Neural cell (in vitro differentiated cells): ENCODE results near the gene TMCC2. TPM values are rescaled to one million over a fixed set of nuclear protein-coding genes. Genes with fewer than 3 reads are reported as not detected.

ENCODE experiments used
- H2AFZ ChIP-seq: fragments of 200-600, 300-800 bp; sonication (generic), shearing (Covaris generic); 2 replicates; pipeline ENCODE4 v1.6.0; 2014; ENCODE audit warnings: low read depth, mild to moderate bottlenecking, antibody characterized with exemption, low read length, moderate library complexity
- H3F3A ChIP-seq: fragments of 200-600 bp; shearing (Covaris generic); 2 replicates; pipeline ENCODE4 v1.6.1; 2016; ENCODE audit warnings: mild to moderate bottlenecking, moderate library complexity, mixed read lengths, antibody characterized with exemption, low read length; ENCODE audit not compliant: insufficient read depth, poor library complexity, severe bottlenecking
- H3K27ac ChIP-seq: fragments of 200-600, 300-800 bp; sonication (generic), shearing (Covaris generic); 2 replicates; pipeline ENCODE4 v1.5.1; 2014; ENCODE audit warnings: mild to moderate bottlenecking, low read length, moderate library complexity
- H3K27me3 ChIP-seq: fragments of 300-800, 200-600 bp; sonication (generic), shearing (Covaris generic); 2 replicates; pipeline ENCODE4 v1.6.0; 2014; ENCODE audit warnings: mild to moderate bottlenecking, low read depth, low read length, moderate library complexity; ENCODE audit not compliant: insufficient read depth
- H3K36me3 ChIP-seq: fragments of 300-800, 200-600 bp; sonication (generic), shearing (Covaris generic); 2 replicates; pipeline ENCODE4 v1.5.1; 2014; ENCODE audit warnings: mild to moderate bottlenecking, antibody characterized with exemption, low read length, moderate library complexity; ENCODE audit not compliant: insufficient read depth
- H3K4me2 ChIP-seq: fragments of 300-800, 200-600 bp; sonication (generic), shearing (Covaris generic); 2 replicates; pipeline ENCODE4 v1.6.0; 2014; ENCODE audit warnings: mild to moderate bottlenecking, low read length
- H3K4me3 ChIP-seq: fragments of 300-800, 200-600 bp; sonication (generic), shearing (Covaris generic); 2 replicates; pipeline ENCODE4 v1.5.1; 2014; ENCODE audit warnings: mild to moderate bottlenecking, low read length, moderate library complexity
- H3K79me2 ChIP-seq: fragments of 200-600 bp; shearing (Covaris generic); replicated peaks from 2 replicates; pipeline ENCODE4 v1.6.0; 2014; ENCODE audit warnings: mild to moderate bottlenecking, low read length, moderate library complexity; ENCODE audit not compliant: insufficient read depth
- H3K9ac ChIP-seq: fragments of 300-800, 200-600 bp; sonication (generic), shearing (Covaris generic); 2 replicates; pipeline ENCODE4 v1.6.1; 2016; ENCODE audit warnings: mild to moderate bottlenecking, low read length, mixed read lengths
- H3K9me2 ChIP-seq: fragments of 200-600 bp; shearing (Covaris generic); 2 replicates; pipeline ENCODE4 v1.6.1; 2016; ENCODE audit warnings: mild to moderate bottlenecking, low read length, mixed read lengths; ENCODE audit not compliant: insufficient read depth
- H3K9me3 ChIP-seq: fragments of 200-600, 300-800 bp; sonication (generic), shearing (Covaris generic); 2 replicates; pipeline ENCODE4 v1.6.1; 2016; ENCODE audit warnings: mild to moderate bottlenecking, mixed run types, low read length, moderate library complexity, mixed read lengths
- H4K20me1 ChIP-seq: fragments of 200-600 bp; shearing (Covaris generic); 2 replicates; pipeline ENCODE4 v1.6.1; 2016; ENCODE audit warnings: mild to moderate bottlenecking, mixed run types; ENCODE audit not compliant: insufficient read depth
- EP300 ChIP-seq: fragments of 450-650 bp; conservative IDR thresholded peaks from 2 replicates; pipeline ENCODE4 v1.6.1; 2014; ENCODE audit warnings: antibody characterized with exemption, mild to moderate bottlenecking, moderate library complexity; ENCODE audit not compliant: poor library complexity, severe bottlenecking
- EZH2 ChIP-seq: fragments of 200-600, 300-800 bp; shearing (Covaris generic), sonication (generic); IDR thresholded peaks from 2 replicates; pipeline ENCODE4 v1.6.1; 2014; ENCODE audit warnings: antibody characterized with exemption, low read length, borderline replicate concordance, mild to moderate bottlenecking; ENCODE audit not compliant: insufficient read depth, poor library complexity, severe bottlenecking
- MXI1 ChIP-seq: fragments of 450-650 bp; conservative IDR thresholded peaks from 2 replicates; pipeline ENCODE4 v1.6.1; 2014; ENCODE audit warnings: antibody characterized with exemption, mild to moderate bottlenecking; ENCODE audit not compliant: poor library complexity, severe bottlenecking
- POLR2AphosphoS5 ChIP-seq: IDR thresholded peaks from 2 replicates; pipeline ENCODE4 v1.6.1; 2012
- RAD21 ChIP-seq: fragments of 450-650 bp; conservative IDR thresholded peaks from 2 replicates; pipeline ENCODE4 v1.6.1; 2014; ENCODE audit warnings: antibody characterized with exemption, mild to moderate bottlenecking, moderate library complexity
- SMC3 ChIP-seq: fragments of 450-650 bp; conservative IDR thresholded peaks from 2 replicates; pipeline ENCODE4 v1.6.1; 2014; ENCODE audit warnings: antibody characterized with exemption, mild to moderate bottlenecking, moderate library complexity; ENCODE audit not compliant: poor library complexity
- TAF1 ChIP-seq: IDR thresholded peaks from 2 replicates; pipeline ENCODE4 v1.6.1; 2012; ENCODE audit warnings: low read depth
- polyA plus RNA-seq: library from polyadenylated mRNA; depleted of rRNA; stranded (reverse); fragments of >200 nt; gene quantifications from 2 replicates; pipeline ENCODE4 v1.2.3, GENCODE V29; 2014
- TF ChIP-seq, protein P1 (sequence below): fragments of 450-650 bp; IDR thresholded peaks from 2 replicates; pipeline ENCODE4 v1.5.1; 2014; ENCODE audit warnings: antibody characterized with exemption, mild to moderate bottlenecking, moderate library complexity; ENCODE audit not compliant: poor library complexity, severe bottlenecking
- TF ChIP-seq, protein P2 (sequence below): IDR thresholded peaks from 2 replicates; pipeline ENCODE4 v1.6.1; 2012; ENCODE audit warnings: borderline replicate concordance

TMCC2 gene
- polyA plus RNA-seq, 1 donor from 2014 or later: 32.2 TPM

DNA sequence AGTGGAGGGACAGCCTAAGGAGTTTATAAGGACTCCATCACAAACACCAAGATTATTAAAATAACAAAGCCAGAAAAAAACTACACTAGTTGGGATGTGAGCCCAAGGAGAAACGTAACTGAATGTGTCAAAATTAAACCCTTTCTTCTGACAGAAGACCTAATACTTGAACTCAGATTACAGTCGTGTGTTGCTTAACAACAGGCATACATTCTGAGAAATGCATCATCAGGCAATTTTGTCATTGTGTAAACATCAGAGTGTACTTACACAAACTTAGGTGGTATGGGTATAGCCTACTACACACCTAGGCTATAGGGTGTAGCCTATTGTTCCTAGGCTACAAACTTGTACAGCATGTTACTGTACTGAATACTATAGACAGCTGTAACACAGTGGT, 39.6 kb upstream of the TMCC2 start:
- H3K79me2 ChIP-seq: peaks cover 8% of the 10 kb centered on the region
- H3K4me2 ChIP-seq: no peak overlapping the region
- H3K9ac ChIP-seq: no peak overlapping the region
- TF ChIP-seq MXI1: no peak
- no peak for TF ChIP-seq SMC3
- TF ChIP-seq RAD21: no peak
- TF ChIP-seq, protein P1, sequence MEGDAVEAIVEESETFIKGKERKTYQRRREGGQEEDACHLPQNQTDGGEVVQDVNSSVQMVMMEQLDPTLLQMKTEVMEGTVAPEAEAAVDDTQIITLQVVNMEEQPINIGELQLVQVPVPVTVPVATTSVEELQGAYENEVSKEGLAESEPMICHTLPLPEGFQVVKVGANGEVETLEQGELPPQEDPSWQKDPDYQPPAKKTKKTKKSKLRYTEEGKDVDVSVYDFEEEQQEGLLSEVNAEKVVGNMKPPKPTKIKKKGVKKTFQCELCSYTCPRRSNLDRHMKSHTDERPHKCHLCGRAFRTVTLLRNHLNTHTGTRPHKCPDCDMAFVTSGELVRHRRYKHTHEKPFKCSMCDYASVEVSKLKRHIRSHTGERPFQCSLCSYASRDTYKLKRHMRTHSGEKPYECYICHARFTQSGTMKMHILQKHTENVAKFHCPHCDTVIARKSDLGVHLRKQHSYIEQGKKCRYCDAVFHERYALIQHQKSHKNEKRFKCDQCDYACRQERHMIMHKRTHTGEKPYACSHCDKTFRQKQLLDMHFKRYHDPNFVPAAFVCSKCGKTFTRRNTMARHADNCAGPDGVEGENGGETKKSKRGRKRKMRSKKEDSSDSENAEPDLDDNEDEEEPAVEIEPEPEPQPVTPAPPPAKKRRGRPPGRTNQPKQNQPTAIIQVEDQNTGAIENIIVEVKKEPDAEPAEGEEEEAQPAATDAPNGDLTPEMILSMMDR: no peak
- no peak for TF ChIP-seq EP300
- no peak for TF ChIP-seq TAF1
- TF ChIP-seq, protein P2, sequence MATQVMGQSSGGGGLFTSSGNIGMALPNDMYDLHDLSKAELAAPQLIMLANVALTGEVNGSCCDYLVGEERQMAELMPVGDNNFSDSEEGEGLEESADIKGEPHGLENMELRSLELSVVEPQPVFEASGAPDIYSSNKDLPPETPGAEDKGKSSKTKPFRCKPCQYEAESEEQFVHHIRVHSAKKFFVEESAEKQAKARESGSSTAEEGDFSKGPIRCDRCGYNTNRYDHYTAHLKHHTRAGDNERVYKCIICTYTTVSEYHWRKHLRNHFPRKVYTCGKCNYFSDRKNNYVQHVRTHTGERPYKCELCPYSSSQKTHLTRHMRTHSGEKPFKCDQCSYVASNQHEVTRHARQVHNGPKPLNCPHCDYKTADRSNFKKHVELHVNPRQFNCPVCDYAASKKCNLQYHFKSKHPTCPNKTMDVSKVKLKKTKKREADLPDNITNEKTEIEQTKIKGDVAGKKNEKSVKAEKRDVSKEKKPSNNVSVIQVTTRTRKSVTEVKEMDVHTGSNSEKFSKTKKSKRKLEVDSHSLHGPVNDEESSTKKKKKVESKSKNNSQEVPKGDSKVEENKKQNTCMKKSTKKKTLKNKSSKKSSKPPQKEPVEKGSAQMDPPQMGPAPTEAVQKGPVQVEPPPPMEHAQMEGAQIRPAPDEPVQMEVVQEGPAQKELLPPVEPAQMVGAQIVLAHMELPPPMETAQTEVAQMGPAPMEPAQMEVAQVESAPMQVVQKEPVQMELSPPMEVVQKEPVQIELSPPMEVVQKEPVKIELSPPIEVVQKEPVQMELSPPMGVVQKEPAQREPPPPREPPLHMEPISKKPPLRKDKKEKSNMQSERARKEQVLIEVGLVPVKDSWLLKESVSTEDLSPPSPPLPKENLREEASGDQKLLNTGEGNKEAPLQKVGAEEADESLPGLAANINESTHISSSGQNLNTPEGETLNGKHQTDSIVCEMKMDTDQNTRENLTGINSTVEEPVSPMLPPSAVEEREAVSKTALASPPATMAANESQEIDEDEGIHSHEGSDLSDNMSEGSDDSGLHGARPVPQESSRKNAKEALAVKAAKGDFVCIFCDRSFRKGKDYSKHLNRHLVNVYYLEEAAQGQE: no peak
- no peak for TF ChIP-seq EZH2
- TF ChIP-seq POLR2AphosphoS5: no peak
- H3K9me2 ChIP-seq: no peaks in the 10 kb centered on the region
- H2AFZ ChIP-seq: no peak overlapping the region
- H3K27ac ChIP-seq: no peak overlapping the region
- no peaks in the 10 kb centered on the region for H4K20me1 ChIP-seq
- no peaks in the 10 kb centered on the region for H3K9me3 ChIP-seq
- no peaks in the 10 kb centered on the region for H3K27me3 ChIP-seq
- no peak overlapping the region for H3K4me3 ChIP-seq
- H3K36me3 ChIP-seq: no peaks in the 10 kb centered on the region
- no peaks in the 10 kb centered on the region for H3F3A ChIP-seq

DNA sequence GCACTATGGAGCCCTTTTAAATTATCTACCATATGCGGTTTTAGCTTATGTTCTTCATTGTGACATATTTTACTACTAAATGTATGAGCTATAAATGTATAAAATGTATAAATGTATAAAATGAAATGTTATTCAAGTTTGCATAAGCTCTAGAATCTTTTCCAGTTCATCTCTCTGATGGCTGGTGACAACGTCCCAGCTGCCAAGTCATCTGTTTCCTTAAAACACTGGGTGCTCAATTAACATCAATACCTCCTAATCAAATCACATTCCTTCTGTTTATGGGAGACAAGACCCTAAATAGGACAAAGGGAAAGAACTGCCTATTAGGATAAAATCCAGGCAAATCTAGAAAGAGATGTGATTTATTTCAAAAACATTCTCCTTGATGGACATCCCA, 39.1 kb upstream of the TMCC2 start:
- no peak overlapping the region for H3K4me3 ChIP-seq
- no peak overlapping the region for H3K4me2 ChIP-seq
- no peaks in the 10 kb centered on the region for H3F3A ChIP-seq
- no peak overlapping the region for H3K9ac ChIP-seq
- no peaks in the 10 kb centered on the region for H3K9me3 ChIP-seq
- H3K27me3 ChIP-seq: no peaks in the 10 kb centered on the region
- no peaks in the 10 kb centered on the region for H4K20me1 ChIP-seq
- H3K9me2 ChIP-seq: no peaks in the 10 kb centered on the region
- H2AFZ ChIP-seq: no peak overlapping the region
- H3K36me3 ChIP-seq: no peaks in the 10 kb centered on the region
- H3K27ac ChIP-seq: no peak overlapping the region
- peaks cover 8% of the 10 kb centered on the region for H3K79me2 ChIP-seq
- TF ChIP-seq EP300: no peak

DNA sequence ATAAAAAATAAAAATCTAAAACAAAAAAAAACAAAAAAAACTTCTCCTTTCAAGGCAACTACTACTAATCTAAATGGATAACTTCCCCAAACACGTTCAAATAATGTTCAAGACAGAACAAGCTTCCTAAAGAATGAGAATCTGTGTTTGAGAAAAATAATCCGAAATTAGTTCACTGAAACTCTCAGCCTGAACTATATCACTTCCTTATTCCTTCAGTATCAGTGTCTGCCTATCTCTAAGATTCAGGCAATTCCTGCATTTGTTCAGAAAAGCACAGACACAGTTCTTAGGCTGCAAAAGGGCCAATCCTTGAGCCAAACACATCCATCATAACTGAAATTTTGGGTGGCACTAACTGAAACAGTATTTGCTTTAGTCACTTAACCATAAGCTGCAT, 38.6 kb upstream of the TMCC2 start:
- Histone ChIP-seq H3K4me2 (no peak overlapping the region), H3K36me3 (no peaks in the 10 kb centered on the region), H3K4me3 (no peak overlapping the region), H2AFZ (no peak overlapping the region), H3K9ac (no peak overlapping the region), H4K20me1 (no peaks in the 10 kb centered on the region), H3K27me3 (no peaks in the 10 kb centered on the region), H3K9me3 (no peaks in the 10 kb centered on the region), H3F3A (no peaks in the 10 kb centered on the region), H3K9me2 (no peaks in the 10 kb centered on the region), H3K79me2 (peaks cover 8% of the 10 kb centered on the region), H3K27ac (no peak overlapping the region)
- TF ChIP-seq EZH2 (no peak), MXI1 (no peak), RAD21 (no peak), POLR2AphosphoS5 (no peak), TAF1 (no peak), SMC3 (no peak)
